Right lobe of liver (tissue), 6 donors: ENCODE data around the gene RAB8B. TPM values are rescaled to one million over a fixed set of nuclear protein-coding genes. Genes with fewer than 3 reads are reported as not detected.
A peak's percentile ranks its signal among the peaks of the same experiment; 100 is the strongest.

Source experiments
- ATAC-seq, 4 donors: fragments of 200-7000 bp; cut with Tn5 transposase; one replicate each; pipeline ENCODE4 v1.9.1; 2020; ENCODE audit warnings: mild to moderate bottlenecking in 4 of 4, moderate library complexity in 4 of 4
- DNase-seq, 3 donors: peaks; one replicate each; pipeline ENCODE4 v3.0.0-alpha.2; 2020
- H3K27ac ChIP-seq, 3 donors: fragments of 200-600 bp; one replicate each; pipeline ENCODE4 v1.8.0; 2022
- H3K27me3 ChIP-seq, 2 donors: fragments of 200-600 bp; one replicate each; pipeline ENCODE4 v1.8.0; 2022
- H3K36me3 ChIP-seq, 4 donors: fragments of 200-600 bp; sonication (generic) in 1 of 4; one replicate each; pipeline versions ENCODE4 v1.5.1 to v1.8.0; 2017 to 2022; ENCODE audit warnings: control low read depth in 1 of 4
- H3K4me1 ChIP-seq, 4 donors: fragments of 200-600 bp; sonication (generic) in 1 of 4; one replicate each; pipeline versions ENCODE4 v1.5.1 to v1.8.0; 2017 to 2022; ENCODE audit warnings: control low read depth in 1 of 4
- H3K4me3 ChIP-seq, 3 donors: fragments of 200-600 bp; one replicate each; pipeline ENCODE4 v1.8.0; 2022
- H3K9me3 ChIP-seq, 4 donors: fragments of 200-600 bp; sonication (generic) in 1 of 4; one replicate each; pipeline versions ENCODE4 v1.5.1 to v1.8.0; 2017 to 2022; ENCODE audit warnings: control low read depth in 1 of 4
- POLR2A ChIP-seq: fragments of 450-650 bp; IDR thresholded peaks from one replicate; pipeline ENCODE4 v1.6.1; 2017; ENCODE audit warnings: antibody characterized with exemption, mild to moderate bottlenecking
- WGBS: methylation state at CpG from one replicate; pipeline ENCODE4 v1.1.6; 2018; ENCODE audit warnings: low coverage, low lambda C conversion rate; ENCODE audit not compliant: insufficient coverage; ENCODE audit errors: missing lambda C conversion rate; 5-methylcytosine and 5-hydroxymethylcytosine counted together
- intact Hi-C, 2 donors: fragments of 100-400 bp; cut with DNase I; formaldehyde crosslinking; loops; one replicate each; pipeline versions ENCODE4 v1.11.2 to v1.14.1; 2022
- total RNA-seq, 6 experiments: library from RNA; depleted of rRNA in 2 of 6; stranded (reverse); fragments of >200 nt in 2 of 6; fragmentation: NEBNext Ultra II Directional in 3 of 6; extraction: Animal tissue kit (Norgen Biotek cat#: 25700) in 3 of 6; gene quantifications; one replicate each; pipeline versions ENCODE4 v1.1.0 to v1.2.4, GENCODE V29; 2016 to 2023
- TF ChIP-seq, protein P1 (sequence below), 4 donors: fragments of 200-600 bp in 3 of 4; fragments of 450-650 bp in 1 of 4; IDR thresholded peaks; one replicate each; pipeline versions ENCODE4 v1.5.1 to v1.8.0; 2016 to 2022; ENCODE audit warnings: antibody characterized with exemption in 4 of 4, mild to moderate bottlenecking in 2 of 4
- donor health status: DM: no; HTN: yes; CAD: no.
- donor health status: DM: no; HTN: no; CAD: no.
- donor health status: DM: no; HTN: no; CAD: no.
- donor health status: DM: no; HTN: yes; CAD: no.
- donor health status: DM: no; HTN: yes; CAD: no.

The RAB8B gene
- total RNA-seq, 6 experiments from 2014 or later: 5.8 to 50.7 (median 14.3) TPM

DNA sequence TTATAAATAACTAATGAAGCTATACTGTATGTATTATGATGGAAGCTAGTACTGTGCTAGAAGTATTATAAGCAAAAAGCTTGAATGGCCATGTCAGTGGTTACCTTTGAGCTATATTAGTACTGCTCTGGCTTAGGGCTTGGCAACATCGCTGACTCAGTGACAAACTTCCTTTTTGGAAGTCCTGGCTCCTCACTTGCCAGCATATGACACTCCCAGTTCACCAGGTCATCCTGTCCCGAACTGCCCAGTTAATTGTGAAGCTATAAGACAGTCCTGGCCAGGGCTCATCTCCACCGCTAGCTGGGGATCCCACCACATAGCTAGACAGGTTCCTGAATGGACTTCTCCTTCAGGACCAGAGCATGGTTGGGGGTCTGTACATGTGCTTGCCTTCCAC is 31.9 kb downstream of the RAB8B start:
- 10% methylated on average over 2 of the region's 3 CpGs for WGBS
- peak overlapping the region in 2 of 3 donors; percentile 37 to 60 for H3K27ac ChIP-seq
- H3K4me3 ChIP-seq: no peak overlapping the region
- peak; percentile 22 for TF ChIP-seq POLR2A
- TF ChIP-seq, protein P1, sequence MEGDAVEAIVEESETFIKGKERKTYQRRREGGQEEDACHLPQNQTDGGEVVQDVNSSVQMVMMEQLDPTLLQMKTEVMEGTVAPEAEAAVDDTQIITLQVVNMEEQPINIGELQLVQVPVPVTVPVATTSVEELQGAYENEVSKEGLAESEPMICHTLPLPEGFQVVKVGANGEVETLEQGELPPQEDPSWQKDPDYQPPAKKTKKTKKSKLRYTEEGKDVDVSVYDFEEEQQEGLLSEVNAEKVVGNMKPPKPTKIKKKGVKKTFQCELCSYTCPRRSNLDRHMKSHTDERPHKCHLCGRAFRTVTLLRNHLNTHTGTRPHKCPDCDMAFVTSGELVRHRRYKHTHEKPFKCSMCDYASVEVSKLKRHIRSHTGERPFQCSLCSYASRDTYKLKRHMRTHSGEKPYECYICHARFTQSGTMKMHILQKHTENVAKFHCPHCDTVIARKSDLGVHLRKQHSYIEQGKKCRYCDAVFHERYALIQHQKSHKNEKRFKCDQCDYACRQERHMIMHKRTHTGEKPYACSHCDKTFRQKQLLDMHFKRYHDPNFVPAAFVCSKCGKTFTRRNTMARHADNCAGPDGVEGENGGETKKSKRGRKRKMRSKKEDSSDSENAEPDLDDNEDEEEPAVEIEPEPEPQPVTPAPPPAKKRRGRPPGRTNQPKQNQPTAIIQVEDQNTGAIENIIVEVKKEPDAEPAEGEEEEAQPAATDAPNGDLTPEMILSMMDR (IDR thresholded peaks at IDR 0.05): no peak
- H3K27me3 ChIP-seq: no peaks in the 10 kb centered on the region
- ATAC-seq (peak; percentile 84 to 91 (median 86)), DNase-seq (peak; percentile 59 to 62 (median 60))
- H3K36me3 ChIP-seq: no peaks in the 10 kb centered on the region
- intact Hi-C loops: no loop called here
- H3K4me1 ChIP-seq: peaks cover 0 to 36% (median 6%) of the 10 kb centered on the region in 4 donors
- H3K9me3 ChIP-seq: no peaks in the 10 kb centered on the region

DNA sequence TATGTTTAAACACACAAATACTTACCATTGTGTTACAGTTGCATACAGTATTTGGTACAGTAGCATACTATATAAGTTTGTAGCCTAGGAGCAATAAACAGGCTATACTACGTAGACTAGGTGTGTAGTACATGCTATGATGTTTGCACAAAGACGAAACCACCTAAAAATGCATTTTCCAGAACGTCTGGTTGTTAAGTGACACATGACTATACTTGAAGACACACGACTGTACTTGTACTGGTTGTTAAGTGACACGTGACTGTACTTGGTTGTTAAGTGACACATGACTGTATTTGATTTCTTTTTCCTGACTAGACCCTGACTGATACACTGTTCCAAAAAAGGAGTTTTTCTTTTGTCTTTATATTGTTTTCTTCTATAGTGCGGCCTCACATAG is 34.1 kb downstream of the RAB8B start:
- H3K4me3 ChIP-seq: no peak overlapping the region
- no peaks in the 10 kb centered on the region for H3K27me3 ChIP-seq
- 74% methylated on average over 6 of the region's 6 CpGs for WGBS
- ATAC-seq: no peak
- H3K36me3 ChIP-seq: no peaks in the 10 kb centered on the region
- H3K9me3 ChIP-seq: no peaks in the 10 kb centered on the region
- peaks cover 0 to 27% (median 2%) of the 10 kb centered on the region in 4 donors for H3K4me1 ChIP-seq
- TF ChIP-seq POLR2A: no peak
- TF ChIP-seq, protein P1 (IDR thresholded peaks at IDR 0.05): no peak
- intact Hi-C loops: no loop called here
- no peak overlapping the region for H3K27ac ChIP-seq
- DNase-seq: no peak

DNA sequence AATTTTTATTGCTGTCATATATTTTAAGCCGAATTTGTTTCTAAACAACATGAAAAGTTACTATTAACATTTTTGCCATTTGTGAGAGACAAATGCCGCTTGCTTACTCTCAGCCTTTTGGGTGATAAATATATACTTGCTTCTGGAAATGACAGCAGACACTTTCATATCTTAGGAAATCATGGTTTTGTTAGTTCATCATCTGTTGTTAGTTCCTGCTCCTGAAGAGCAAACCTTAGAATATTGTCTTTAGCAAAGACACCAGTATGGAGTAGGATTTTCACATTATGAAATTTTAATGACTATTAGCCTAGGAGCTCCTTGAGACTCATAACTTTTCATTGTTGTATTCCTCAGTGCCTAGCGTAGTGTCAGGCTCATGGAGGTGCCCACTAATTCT is 36.0 kb downstream of the RAB8B start:
- no peaks in the 10 kb centered on the region for H3K27me3 ChIP-seq
- no peaks in the 10 kb centered on the region for H3K36me3 ChIP-seq
- no peak overlapping the region for H3K4me3 ChIP-seq
- DNase-seq (no peak), ATAC-seq (no peak)
- no peak overlapping the region for H3K27ac ChIP-seq
- H3K4me1 ChIP-seq: peaks cover 0 to 25% (median 2%) of the 10 kb centered on the region in 4 donors
- TF ChIP-seq POLR2A: no peak
- TF ChIP-seq, protein P1 (IDR thresholded peaks at IDR 0.05): no peak
- no peaks in the 10 kb centered on the region for H3K9me3 ChIP-seq
- WGBS: 87% methylated on average over 3 of the region's 3 CpGs
- intact Hi-C loops: no loop called here

DNA sequence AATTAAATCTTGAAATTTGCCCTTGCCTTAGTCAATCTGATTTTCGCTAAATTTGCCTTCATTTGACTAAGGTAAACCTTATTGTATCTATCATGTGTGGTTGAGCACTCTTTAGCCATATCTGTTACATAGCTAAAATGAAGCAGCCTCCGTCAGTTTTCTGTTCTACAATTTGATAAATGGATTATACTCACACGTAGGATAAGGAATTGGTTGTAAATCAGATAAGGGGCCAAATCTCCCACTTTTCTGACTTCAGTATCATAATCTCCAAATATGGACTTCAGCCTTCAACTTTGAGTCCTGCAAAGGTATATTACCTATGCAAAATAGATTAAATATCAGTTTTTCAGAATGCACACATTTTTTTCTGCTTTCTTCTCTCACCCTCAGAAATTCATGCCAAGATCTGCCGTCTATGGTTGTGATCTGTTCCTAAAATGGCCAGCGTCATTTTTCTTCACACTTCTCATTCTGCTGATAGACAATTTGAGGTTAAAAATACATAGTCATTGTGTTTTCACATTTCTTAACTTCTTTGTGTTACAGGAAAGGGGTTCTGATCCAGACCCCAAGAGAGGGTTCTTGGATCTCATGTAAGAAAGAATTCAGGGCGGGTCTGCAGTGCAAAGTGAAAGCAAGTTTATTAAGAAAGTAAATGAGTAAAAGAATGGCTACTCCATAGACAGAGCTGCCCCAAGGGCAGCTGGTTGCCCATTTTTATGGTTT is 36.9 kb downstream of the RAB8B start:
- no peak overlapping the region for H3K27ac ChIP-seq
- H3K4me3 ChIP-seq: no peak overlapping the region
- TF ChIP-seq, protein P1 (IDR thresholded peaks at IDR 0.05): no peak
- TF ChIP-seq POLR2A: no peak
- H3K27me3 ChIP-seq: no peaks in the 10 kb centered on the region
- DNase-seq (no peak), ATAC-seq (no peak)
- intact Hi-C loops: no loop called here
- WGBS: 72% methylated on average over 6 of the region's 6 CpGs
- no peaks in the 10 kb centered on the region for H3K36me3 ChIP-seq
- peaks cover 0 to 15% (median 2%) of the 10 kb centered on the region in 4 donors for H3K4me1 ChIP-seq
- no peaks in the 10 kb centered on the region for H3K9me3 ChIP-seq
